SK-N-SH (cell line): ENCODE results near the gene CELSR3. TPM values are rescaled to one million over a fixed set of nuclear protein-coding genes. Genes with fewer than 3 reads are reported as not detected.

ENCODE experiments used
- CTCF ChIA-PET: fragments of 300-600, 350-600 bp; formaldehyde crosslinking; extraction: SDS; loops from one replicate; lab custom pipeline; 2021; lab: Yijun Ruan, JAX
- POLR2A ChIA-PET: fragments of 350-600 bp; sonication (Branson Sonifier 250); formaldehyde crosslinking; extraction: SDS; loops from one replicate; lab custom pipeline; 2020; ENCODE audit warnings: antibody characterized with exemption, inconsistent platforms; lab: Yijun Ruan, JAX
- DNase-seq: peaks from one replicate; pipeline ENCODE4 v3.0.0; 2012
- H2AFZ ChIP-seq: fragments of 200-600 bp; sonication (generic); 2 replicates; pipeline ENCODE4 v1.8.1; 2016; ENCODE audit warnings: antibody characterized with exemption, mild to moderate bottlenecking, low read depth
- H3F3A ChIP-seq: fragments of 200-600 bp; sonication (generic); replicated peaks from 2 replicates; pipeline ENCODE3; 2016; ENCODE audit warnings: antibody characterized with exemption, mild to moderate bottlenecking; ENCODE audit not compliant: insufficient read depth
- H3K27ac ChIP-seq, 2 experiments: fragments of 200-500 bp in 1 of 2; fragments of 200-600 bp in 1 of 2; sonication (Bioruptor generic) in 1 of 2; sonication (generic), shearing (Covaris generic) in 1 of 2; 2 replicates each; pipeline versions ENCODE4 v1.5.1 to v1.6.1; 2014 to 2016; ENCODE audit warnings: low read depth in 2 of 2, inconsistent platforms in 1 of 2, low read length in 1 of 2, mild to moderate bottlenecking in 1 of 2, mixed read lengths in 1 of 2
- H3K27me3 ChIP-seq: fragments of 200-600 bp; sonication (generic), shearing (Covaris generic); 2 replicates; pipeline ENCODE4 v1.6.1; 2016; ENCODE audit warnings: mixed run types; ENCODE audit not compliant: insufficient read depth
- H3K36me3 ChIP-seq, 2 experiments: fragments of 200-500 bp in 1 of 2; fragments of 200-600 bp in 1 of 2; sonication (Bioruptor generic) in 1 of 2; sonication (generic) in 1 of 2; replicated peaks in 1 of 2; 2 replicates each; pipeline versions ENCODE3 to v1.5.1; 2014 to 2016; ENCODE audit warnings: low read length in 1 of 2, mild to moderate bottlenecking in 1 of 2; ENCODE audit not compliant: insufficient read depth in 2 of 2, control insufficient read depth in 1 of 2
- H3K4me1 ChIP-seq, 2 experiments: fragments of 200-500 bp in 1 of 2; fragments of 200-600 bp in 1 of 2; sonication (Bioruptor generic) in 1 of 2; sonication (generic), shearing (Covaris generic) in 1 of 2; 2 replicates each; pipeline versions ENCODE4 v1.5.1 to v1.6.1; 2014 to 2016; ENCODE audit warnings: low read depth in 1 of 2, low read length in 1 of 2, mixed run types in 1 of 2; ENCODE audit not compliant: insufficient read depth in 2 of 2, control insufficient read depth in 1 of 2
- H3K4me2 ChIP-seq: fragments of 200-600 bp; sonication (generic), shearing (Covaris generic); 2 replicates; pipeline ENCODE4 v1.6.1; 2017; ENCODE audit warnings: mixed run types
- H3K4me3 ChIP-seq, 2 experiments: fragments of 200-500 bp in 1 of 2; fragments of 200-600 bp in 1 of 2; sonication (Bioruptor generic) in 1 of 2; sonication (generic), shearing (Covaris generic) in 1 of 2; 2 replicates each; pipeline versions ENCODE4 v1.5.1 to v1.8.1; 2014 to 2016; ENCODE audit warnings: low read depth in 2 of 2, inconsistent platforms in 1 of 2, low read length in 1 of 2, mild to moderate bottlenecking in 1 of 2, mixed read lengths in 1 of 2, moderate library complexity in 1 of 2
- H3K79me2 ChIP-seq: fragments of 200-600 bp; sonication (generic); 2 replicates; pipeline ENCODE4 v1.8.1; 2017; ENCODE audit warnings: mild to moderate bottlenecking; ENCODE audit not compliant: insufficient read depth
- H3K9ac ChIP-seq: fragments of 200-600 bp; sonication (generic); 2 replicates; pipeline ENCODE4 v1.6.1; 2017; ENCODE audit warnings: mixed run types
- H3K9me2 ChIP-seq: fragments of 200-600 bp; sonication (generic); 2 replicates; pipeline ENCODE4 v1.6.1; 2017; ENCODE audit warnings: mixed run types
- H3K9me3 ChIP-seq: fragments of 200-600 bp; sonication (generic); 2 replicates; pipeline ENCODE4 v1.6.1; 2017; ENCODE audit warnings: mixed run types, mild to moderate bottlenecking, moderate library complexity
- H4K20me1 ChIP-seq: fragments of 200-600 bp; sonication (generic); 2 replicates; pipeline ENCODE4 v1.6.1; 2017; ENCODE audit warnings: mild to moderate bottlenecking, mixed run types; ENCODE audit not compliant: insufficient read depth
- CHD2 ChIP-seq: fragments of 150-350 bp; IDR thresholded peaks from 2 replicates; pipeline ENCODE4 v1.6.1; 2018; ENCODE audit warnings: low read length; ENCODE audit not compliant: partially characterized antibody
- EP300 ChIP-seq, 2 experiments: IDR thresholded peaks; 2 replicates each; pipeline versions ENCODE4 v1.4.0 to v1.6.1; 2012; ENCODE audit warnings: borderline replicate concordance in 1 of 2, low read depth in 1 of 2, low read length in 1 of 2
- EZH2phosphoT487 ChIP-seq: fragments of 200-600 bp; sonication (generic); IDR thresholded peaks from 2 replicates; pipeline ENCODE4 v1.6.1; 2017; ENCODE audit warnings: low read depth, mixed run types, mild to moderate bottlenecking, antibody characterized with exemption, moderate library complexity, borderline replicate concordance
- FOSL2 ChIP-seq: IDR thresholded peaks from 2 replicates; pipeline ENCODE4 v1.4.0; 2012; ENCODE audit warnings: low read depth, mild to moderate bottlenecking, moderate library complexity, borderline replicate concordance
- FOXJ3 ChIP-seq: sonication (generic); formaldehyde crosslinking; IDR thresholded peaks from 2 replicates; pipeline ENCODE4 v1.5.1; 2020; ENCODE audit warnings: mild to moderate bottlenecking, missing genetic modification reagents
- FOXM1 ChIP-seq: IDR thresholded peaks from 2 replicates; pipeline ENCODE4 v1.4.0; 2012; ENCODE audit warnings: low read depth, mild to moderate bottlenecking
- GABPA ChIP-seq: IDR thresholded peaks from 2 replicates; pipeline ENCODE4 v1.4.0; 2012; ENCODE audit warnings: low read depth, mild to moderate bottlenecking
- IRF3 ChIP-seq: fragments of 150-350 bp; IDR thresholded peaks from 2 replicates; pipeline ENCODE4 v1.6.1; 2016; ENCODE audit warnings: mild to moderate bottlenecking, low read depth, low read length
- MAX ChIP-seq: IDR thresholded peaks from 2 replicates; pipeline ENCODE4 v1.4.0; 2012; ENCODE audit warnings: low read depth
- MXI1 ChIP-seq: IDR thresholded peaks from 2 replicates; pipeline ENCODE4 v1.6.1; 2012; ENCODE audit warnings: mild to moderate bottlenecking, low read depth, low read length, improper control_type of control experiment
- NRF1 ChIP-seq: IDR thresholded peaks from 2 replicates; pipeline ENCODE4 v1.6.1; 2012; ENCODE audit warnings: low read depth, mild to moderate bottlenecking, low read length
- PBX3 ChIP-seq: IDR thresholded peaks from 2 replicates; pipeline ENCODE4; 2012
- RFX5 ChIP-seq: IDR thresholded peaks from 2 replicates; pipeline ENCODE4 v1.6.1; 2012; ENCODE audit warnings: mild to moderate bottlenecking, improper control_type of control experiment, low read length
- SIN3A ChIP-seq: IDR thresholded peaks from 2 replicates; pipeline ENCODE4 v1.6.1; 2012; ENCODE audit warnings: low read depth, mild to moderate bottlenecking, low read length, moderate library complexity, borderline replicate concordance
- TAF1 ChIP-seq: IDR thresholded peaks from 2 replicates; pipeline ENCODE4 v1.6.1; 2012; ENCODE audit warnings: low read depth, mild to moderate bottlenecking, low read length, moderate library complexity, borderline replicate concordance
- TCF12 ChIP-seq: IDR thresholded peaks from 2 replicates; pipeline ENCODE4 v1.4.0; 2012
- TEAD4 ChIP-seq: IDR thresholded peaks from 2 replicates; pipeline ENCODE4 v1.4.0; 2012; ENCODE audit warnings: mild to moderate bottlenecking, borderline replicate concordance; ENCODE audit not compliant: insufficient read depth
- USF1 ChIP-seq: IDR thresholded peaks from 2 replicates; pipeline ENCODE4 v1.4.0; 2012; ENCODE audit warnings: low read depth, borderline replicate concordance
- USF2 ChIP-seq: fragments of 150-350 bp; IDR thresholded peaks from 2 replicates; pipeline ENCODE4 v1.6.1; 2017; ENCODE audit warnings: antibody characterized with exemption, low read length, low read depth, borderline replicate concordance
- whole genome bisulfite sequencing: methylation state at CpG from one replicate; pipeline ENCODE4 v1.1.6; 2017; ENCODE audit warnings: low lambda C conversion rate; 5-methylcytosine and 5-hydroxymethylcytosine counted together
- polyA plus RNA-seq, 3 experiments: library from polyadenylated mRNA; depleted of rRNA; stranded (reverse); fragments of >200 nt; gene quantifications; 2 replicates each; pipeline ENCODE4 v1.2.3, GENCODE V29; 2012

CELSR3 gene
- polyA plus RNA-seq, 1 of the 3 experiments (the other 2 are of a cell fraction): 11.7 TPM

- H3K4me1 ChIP-seq: peaks cover 7 to 11% of the 10 kb centered on the region in 2 experiments; a peak in 3 of 4 replicates
- no peaks in the 10 kb centered on the region for H3K27me3 ChIP-seq
- CTCF ChIA-PET: no interaction called here
- H3F3A ChIP-seq: no peaks in the 10 kb centered on the region
- peaks cover 14% of the 10 kb centered on the region for H3K79me2 ChIP-seq
- H3K9me3 ChIP-seq: no peaks in the 10 kb centered on the region
- H3K9ac ChIP-seq: no peak overlapping the region
- WGBS: 93% methylated on average over 7 of the region's 12 CpGs
- POLR2A ChIA-PET: interaction anchor here (1.1 kb wide), 1 partner anchor 21 kb away, joined by 3 read pairs; the partner anchor contains the start of gene UQCRC1
- H3K36me3 ChIP-seq: peaks cover 3 to 51% of the 10 kb centered on the region in 2 experiments
- no peak overlapping the region for H3K4me2 ChIP-seq
- no peak for DNase-seq
- no peak for TF ChIP-seq NRF1
- no peak for TF ChIP-seq TCF12
- TF ChIP-seq GABPA: no peak
- TF ChIP-seq TEAD4: no peak
- no peak for TF ChIP-seq EP300 (IDR thresholded peaks at IDR 0.05; ENCODE audit: borderline replicate concordance in 1 of 2, low read depth in 1 of 2, low read length in 1 of 2)
- TF ChIP-seq PBX3: no peak
- no peak for TF ChIP-seq USF1
- H3K9me2 ChIP-seq: no peaks in the 10 kb centered on the region
- no peak overlapping the region for H3K4me3 ChIP-seq
- peaks cover 14% of the 10 kb centered on the region; the same call in 1 of the 2 replicates for H4K20me1 ChIP-seq
- H3K27ac ChIP-seq: no peak overlapping the region
- no peak overlapping the region for H2AFZ ChIP-seq
Measured at GRCh38 chr3:48629894-48630293, 32.8 kb downstream of the CELSR3 start.

- no peaks in the 10 kb centered on the region for H3K4me1 ChIP-seq
- 91% methylated on average over 9 of the region's 13 CpGs for WGBS
- TF ChIP-seq PBX3 (no peak), EZH2phosphoT487 (no peak), FOSL2 (no peak), MAX (no peak), TAF1 (no peak), SIN3A (no peak), IRF3 (no peak), CHD2 (no peak), RFX5 (no peak), USF2 (no peak), FOXJ3 (CRISPR knock-in tag) (no peak), MXI1 (no peak), FOXM1 (no peak)
- H3K27ac ChIP-seq: no peak overlapping the region
- H3K9me3 ChIP-seq: no peaks in the 10 kb centered on the region
- H3K79me2 ChIP-seq: no peaks in the 10 kb centered on the region
- no peak overlapping the region for H3K4me3 ChIP-seq
- H3K36me3 ChIP-seq: peaks cover 3 to 51% of the 10 kb centered on the region in 2 experiments
- H2AFZ ChIP-seq: no peak overlapping the region
- CTCF ChIA-PET: interaction anchor here (1.1 kb wide), 1 partner anchor 821 kb away, joined by 4 read pairs; no protein-coding TSS in a partner anchor
- H3K9ac ChIP-seq: no peak overlapping the region
- POLR2A ChIA-PET: no interaction called here
- no peak overlapping the region for H3K4me2 ChIP-seq
- no peaks in the 10 kb centered on the region for H3K27me3 ChIP-seq
- no peak for DNase-seq
- H3F3A ChIP-seq: no peaks in the 10 kb centered on the region
- 0 out of 2 replicates have a peak, but pooled peaks cover 2% of the 10 kb centered on the region for H4K20me1 ChIP-seq
- no peaks in the 10 kb centered on the region for H3K9me2 ChIP-seq
Measured at GRCh38 chr3:48628277-48629017, 34.2 kb downstream of the CELSR3 start.
